HG02623 (cell line): ENCODE measurements around the gene GPC5.
"Not testable (repeated sequence)": the region's sequence is repeated elsewhere in the genome, so short reads cannot be mapped to it uniquely, and the experiment has no call there.

ENCODE experiments used
- ATAC-seq: cut with Tn5 transposase; IDR thresholded peaks from one replicate; pipeline ENCODE4 v1.9.1; 2021; ENCODE audit warnings: moderate library complexity; ENCODE audit not compliant: unreplicated experiment

The GPC5 gene

DNA sequence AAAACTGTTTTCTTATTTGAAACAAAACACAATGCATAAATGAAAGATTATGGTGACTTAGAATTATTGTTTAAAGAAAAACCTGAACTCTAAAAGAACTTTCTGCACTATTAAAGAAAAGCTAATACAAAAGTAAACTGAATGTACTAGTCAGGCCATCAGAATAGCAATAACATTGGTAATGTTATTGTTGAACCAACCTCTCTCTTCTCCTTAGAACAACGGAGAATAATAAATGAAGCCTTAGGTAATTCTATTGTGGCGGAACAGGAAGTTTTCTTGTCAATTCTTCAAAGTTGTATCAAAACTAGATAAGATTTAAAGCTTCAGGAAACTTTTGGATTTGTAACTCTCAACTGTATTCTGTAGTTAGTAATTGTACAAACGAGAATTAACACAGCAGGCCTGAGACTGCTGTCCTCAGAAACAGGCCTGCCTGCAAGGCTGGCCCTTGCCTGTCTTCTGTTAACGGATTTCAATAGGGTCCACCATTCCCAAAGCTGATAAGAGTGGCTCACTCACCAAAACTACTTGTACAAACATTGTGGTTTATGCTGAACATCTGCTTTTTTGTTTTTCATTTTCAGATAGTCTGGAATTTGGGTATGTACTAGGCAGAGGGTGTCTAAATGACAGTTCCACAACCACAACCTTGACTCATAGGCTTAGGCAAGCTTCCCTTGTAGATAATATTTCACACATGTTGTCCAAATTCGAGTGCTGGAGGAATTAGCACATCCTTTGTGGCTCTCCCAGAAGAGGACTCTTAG, 825.8 kb downstream of the GPC5 start:
- ATAC-seq: no peak

DNA sequence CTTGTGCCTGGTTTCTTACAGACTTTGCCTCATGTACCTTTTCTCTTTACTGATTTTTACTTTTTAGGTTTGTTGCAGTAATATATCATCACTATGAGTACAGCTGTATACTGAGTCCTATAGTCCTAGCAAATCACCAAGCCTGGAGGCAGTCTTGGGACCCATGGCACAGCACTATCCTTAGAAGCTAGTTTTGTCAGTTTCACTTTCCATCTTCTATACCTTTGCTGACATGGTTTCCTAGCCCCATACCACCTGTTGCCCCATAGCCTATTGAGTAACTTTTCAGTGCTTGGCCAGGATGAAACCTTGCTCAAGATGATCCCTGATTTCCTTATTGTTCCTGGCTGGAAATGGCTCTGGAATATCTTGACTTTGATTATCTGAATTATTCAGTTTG, 826.4 kb downstream of the GPC5 start:
- no peak for ATAC-seq

DNA sequence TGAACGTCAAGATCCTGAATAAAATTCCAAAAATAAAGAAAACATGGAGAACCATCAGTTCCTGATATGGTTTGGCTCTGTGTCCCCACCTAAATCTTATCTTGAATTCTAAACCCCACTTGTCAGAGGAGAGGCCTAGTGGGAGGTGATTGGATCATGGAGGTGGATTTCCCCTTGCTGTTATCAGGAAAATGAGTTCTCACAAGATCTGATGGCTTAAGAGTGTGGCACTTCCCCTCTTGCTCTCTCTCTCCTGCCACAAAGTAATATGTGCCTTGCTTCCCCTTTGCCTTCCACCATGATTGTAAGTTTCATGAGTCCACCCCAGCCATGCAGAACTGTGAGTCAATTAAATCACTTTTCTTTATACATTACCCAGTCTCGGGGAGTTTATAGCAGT, 827.4 kb downstream of the GPC5 start:
- no peak for ATAC-seq

DNA sequence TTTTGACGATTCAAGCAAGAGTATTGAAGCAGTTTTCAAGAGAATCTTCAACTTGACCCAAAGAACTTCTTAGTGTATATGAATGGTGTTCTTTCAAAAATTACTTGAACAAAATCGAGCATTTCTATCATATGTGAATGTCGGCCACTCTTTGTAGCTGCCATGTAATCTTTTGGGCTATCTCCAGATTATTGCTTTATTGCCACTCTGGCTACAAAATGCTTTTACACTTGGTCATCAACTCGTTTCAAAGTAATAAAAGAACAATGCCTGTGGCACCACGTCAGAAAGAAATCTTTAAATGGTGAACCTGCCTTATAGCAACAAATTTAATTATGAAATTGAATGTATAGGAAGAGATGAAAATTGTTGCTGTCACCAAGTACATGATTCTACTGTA, 834.5 kb downstream of the GPC5 start:
- ATAC-seq: no peak

DNA sequence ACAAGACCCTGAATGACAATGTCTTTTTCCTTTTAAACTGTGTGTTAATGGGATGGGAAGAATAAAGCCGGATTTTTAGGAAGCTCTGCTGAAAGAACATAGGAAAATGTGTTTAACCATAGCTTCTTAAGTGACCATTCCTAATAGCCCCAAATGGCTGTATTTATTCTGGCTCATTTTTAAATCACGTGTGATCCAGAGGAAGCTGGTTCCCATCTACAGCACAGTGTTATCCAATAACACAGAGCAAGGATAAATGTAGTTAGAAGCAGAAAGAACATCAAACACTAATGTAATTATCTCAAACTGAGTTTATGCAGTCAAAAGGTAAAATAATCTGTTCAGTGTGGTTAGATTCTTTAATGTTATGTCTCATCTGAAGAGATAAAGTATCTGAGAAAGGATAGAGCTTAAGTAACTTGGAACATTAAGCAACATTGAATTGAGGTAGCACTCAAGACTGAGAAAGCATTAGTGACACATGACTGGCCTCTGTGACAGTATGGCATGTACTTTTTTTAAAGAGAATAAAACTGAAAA, 853.3 kb downstream of the GPC5 start:
- no peak for ATAC-seq

DNA sequence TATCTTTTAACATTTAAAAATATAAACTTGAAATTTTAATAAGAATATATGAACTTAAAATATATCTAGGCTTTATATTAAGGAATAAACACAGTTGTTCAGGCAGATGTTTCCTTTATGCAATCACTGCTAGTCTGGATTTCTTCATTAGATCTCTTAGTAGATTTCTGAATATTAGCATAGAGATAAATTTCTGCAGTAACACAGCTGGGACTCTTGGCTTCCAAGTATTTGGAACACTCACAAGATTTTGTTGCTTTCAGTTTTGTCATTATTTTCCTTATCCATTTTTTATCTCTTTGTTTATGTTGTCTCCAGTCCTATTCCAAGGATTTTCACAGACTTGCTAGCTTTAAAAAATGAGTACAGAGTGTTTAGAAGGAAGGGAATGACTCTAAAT, 857.1 kb downstream of the GPC5 start:
- no peak for ATAC-seq

DNA sequence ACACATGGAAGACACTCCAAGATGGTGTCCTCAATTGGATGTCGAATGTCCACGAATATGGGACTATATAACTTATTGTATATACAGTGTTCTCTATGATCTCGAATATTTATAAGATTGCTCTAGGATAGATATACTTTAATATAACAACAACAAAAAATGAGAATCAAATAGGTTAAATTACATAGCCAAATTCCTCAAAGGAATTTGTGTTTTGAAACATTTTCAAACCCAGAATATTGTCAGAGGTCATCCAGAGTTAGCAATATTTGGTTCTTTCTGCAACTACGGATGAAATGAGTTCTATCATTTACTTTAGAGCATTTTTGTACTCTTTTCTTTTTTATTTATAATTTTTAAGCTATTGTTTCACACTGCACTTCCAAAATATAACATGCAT, 857.8 kb downstream of the GPC5 start:
- ATAC-seq: no peak

DNA sequence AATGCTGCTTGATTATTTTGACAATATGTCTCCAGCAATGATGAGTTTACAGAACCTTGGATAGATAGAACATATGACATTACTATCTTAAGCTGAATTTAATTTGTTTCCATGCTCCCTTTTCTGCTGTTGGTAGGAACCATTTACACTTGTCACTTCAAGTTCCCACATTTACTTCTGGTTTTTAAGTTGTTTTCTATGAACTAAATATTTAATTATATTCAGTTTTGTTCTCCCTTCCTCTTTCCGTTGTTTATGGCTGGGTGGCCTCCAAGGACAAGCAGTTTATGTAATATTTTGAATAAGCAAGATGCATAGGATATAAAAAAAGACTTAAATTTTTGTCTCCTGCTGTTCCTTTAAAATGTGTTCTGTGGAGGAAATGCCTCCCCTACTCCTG, 860.6 kb downstream of the GPC5 start:
- ATAC-seq: no peak

DNA sequence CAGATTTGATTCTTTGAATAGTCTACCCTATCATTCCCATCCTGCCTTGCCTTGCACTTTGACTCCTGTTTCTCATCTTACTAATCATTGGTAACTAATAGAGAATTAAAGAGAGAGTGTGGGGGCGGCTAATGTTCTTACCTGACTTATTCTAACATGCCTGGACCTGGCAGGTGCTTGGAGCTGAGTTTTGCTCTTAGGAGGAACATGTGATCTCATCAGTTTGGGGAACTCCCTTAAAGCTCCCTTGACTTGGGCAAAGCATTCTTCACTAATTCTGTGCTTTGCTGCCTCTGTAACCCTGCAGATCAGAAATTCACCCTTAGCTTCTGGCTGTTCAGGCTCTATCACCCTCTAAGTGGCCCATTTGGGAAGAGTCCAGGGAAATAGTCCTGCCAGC, 861.1 kb downstream of the GPC5 start:
- no peak for ATAC-seq

DNA sequence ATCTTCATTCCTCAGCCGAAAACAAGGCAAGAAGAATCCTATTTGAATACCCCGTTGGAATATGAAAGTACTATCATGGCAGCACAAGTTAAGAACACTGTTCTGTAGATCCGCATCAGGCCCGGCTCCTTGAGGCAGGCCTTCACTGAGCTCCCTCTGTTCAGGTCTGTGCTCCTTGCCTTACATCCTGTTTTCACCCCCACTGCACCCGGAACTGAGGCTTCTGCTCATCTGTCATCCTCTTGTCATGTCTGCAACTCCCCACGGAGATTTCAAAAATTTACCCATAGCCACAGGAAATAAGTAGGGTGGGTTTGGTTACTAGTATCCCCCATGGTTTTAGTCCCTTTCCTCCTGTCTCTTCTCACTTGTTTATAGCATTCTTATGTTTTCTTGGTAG, 861.9 kb downstream of the GPC5 start:
- ATAC-seq: no peak

DNA sequence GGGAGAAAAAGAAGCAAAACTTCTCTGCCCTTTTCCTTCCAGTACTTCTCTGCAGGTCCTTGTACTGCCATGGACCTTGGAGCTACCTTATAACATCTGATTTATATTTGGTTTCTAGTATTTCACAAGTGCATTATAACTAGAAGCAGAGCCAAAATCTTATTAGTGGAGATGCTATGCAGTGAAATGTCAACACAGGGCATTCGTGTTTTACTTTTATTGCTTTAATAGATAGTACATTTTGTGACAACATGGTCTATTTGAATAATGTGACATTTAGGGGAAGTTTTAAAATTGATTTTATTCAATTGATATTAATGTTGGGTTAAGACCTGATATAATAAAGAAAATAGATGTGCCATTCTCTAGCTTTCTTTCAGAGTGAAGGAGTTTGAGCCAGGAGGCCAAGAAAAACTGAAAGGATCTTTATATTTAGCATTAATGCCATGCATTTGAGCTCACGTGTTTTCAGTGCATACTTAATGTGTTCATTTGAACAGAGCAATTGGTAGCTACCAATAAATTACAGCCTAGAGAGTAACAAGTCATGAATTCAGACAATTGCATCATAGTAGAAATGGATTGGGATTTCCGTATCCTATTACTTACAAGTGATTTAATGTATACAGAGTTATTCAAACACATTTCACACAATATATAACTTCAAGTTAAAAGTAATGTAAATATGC, 863.8 kb downstream of the GPC5 start:
- ATAC-seq: no peak

DNA sequence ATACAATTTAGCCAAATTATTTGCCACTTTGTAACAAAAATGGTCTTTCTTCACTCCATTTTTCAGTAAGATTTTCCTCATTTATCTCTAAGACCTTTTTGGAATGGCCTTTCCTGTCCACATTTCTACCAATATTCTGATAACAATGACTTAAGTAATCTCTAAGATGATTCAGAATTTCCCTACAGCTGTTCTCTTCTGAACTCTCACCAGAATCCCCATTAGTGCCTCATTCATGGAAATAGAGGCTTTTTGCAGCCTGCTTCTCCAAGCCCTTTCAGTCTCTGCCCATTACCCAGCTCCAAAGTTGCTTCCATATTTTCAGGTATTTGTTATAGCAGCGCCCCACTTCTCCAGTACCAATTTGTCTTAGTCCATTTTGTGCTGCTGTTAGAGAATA, 867.0 kb downstream of the GPC5 start:
- ATAC-seq: no peak

DNA sequence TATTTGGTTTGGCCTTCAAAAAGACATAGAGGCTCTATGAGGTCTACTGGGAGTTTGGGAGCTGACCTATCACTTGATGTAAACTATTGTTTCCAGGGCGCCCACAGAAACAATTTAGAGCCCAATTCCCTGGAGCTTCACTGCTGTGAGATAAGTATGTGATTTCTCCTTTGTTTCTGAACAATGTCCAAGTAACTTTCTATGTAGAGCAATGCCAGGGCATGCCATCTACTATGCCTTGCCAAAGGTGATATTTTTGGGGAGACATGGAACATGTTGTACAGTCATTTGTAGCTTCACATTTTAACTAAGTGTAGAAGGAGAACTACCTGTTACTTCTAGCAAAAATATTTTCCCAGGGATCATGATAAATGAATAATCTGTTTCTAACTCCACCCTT, 872.6 kb downstream of the GPC5 start:
- ATAC-seq: no peak

DNA sequence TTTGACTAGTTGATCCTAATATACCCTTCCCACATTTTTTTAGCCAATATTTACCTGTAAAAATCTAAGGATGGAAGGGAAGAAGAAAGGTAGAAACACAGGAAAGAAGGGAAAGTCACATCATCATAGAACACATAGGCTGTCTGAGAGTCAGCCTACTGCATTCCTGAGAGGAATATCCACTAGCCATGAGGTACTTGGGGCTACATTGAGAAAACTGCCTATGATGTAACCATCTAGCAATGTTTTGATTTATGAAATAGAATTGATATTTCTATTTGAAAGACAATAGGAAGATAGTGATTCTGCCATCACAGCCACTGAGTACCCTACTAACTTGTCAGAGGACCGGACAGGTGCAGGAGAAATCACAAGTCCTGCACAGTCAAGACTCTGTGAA, 873.8 kb downstream of the GPC5 start:
- no peak for ATAC-seq

DNA sequence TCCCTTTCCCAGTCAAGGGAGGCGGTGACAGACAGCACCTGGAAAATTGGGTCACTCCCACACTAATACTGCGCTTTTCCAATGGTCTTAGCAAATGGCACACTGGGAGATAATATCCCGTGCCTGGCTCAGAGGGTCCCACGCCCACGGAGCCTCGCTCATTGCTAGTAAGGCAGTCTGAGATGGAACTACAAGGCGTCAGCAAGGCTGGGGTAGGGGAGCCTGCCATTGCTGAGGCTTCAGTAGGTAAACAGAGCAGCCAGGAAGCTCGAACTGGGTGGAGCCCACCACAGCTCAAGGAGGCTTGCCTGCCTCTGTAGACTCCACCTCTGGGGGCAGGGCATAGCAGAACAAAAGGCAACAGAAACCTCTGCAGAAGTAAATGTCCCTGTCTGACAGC, 882.6 kb downstream of the GPC5 start:
- not testable (repeated sequence) for ATAC-seq

DNA sequence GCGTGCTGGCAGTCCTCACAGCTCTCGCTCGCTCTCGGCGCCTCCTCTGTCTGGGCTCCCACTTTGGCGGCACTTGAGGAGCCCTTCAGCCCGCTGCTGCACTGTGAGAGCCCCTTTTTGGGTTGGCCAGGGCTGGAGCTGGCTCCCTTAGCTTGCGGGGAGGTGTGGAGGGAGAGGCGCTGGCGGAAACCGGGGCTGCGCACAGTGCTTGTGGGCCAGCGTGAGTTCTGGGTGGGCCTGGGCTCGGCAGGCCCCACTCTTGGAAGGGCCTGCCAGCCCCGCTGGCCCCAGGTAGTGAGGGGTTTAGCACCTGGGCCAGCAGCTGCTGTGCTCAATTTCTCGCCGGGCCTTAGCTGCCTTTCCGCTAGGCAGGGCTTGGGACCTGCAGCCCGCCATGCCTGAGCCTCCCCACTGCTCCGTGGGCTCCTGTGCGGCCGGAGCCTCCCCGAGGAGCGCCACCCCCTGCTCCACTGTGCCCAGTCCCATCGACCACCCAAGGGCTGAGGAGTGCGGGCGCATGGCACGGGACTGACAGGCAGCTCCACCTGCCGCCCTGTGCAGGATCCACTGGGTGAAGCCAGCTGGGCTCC, 892.4 kb downstream of the GPC5 start:
- not testable (repeated sequence) for ATAC-seq

DNA sequence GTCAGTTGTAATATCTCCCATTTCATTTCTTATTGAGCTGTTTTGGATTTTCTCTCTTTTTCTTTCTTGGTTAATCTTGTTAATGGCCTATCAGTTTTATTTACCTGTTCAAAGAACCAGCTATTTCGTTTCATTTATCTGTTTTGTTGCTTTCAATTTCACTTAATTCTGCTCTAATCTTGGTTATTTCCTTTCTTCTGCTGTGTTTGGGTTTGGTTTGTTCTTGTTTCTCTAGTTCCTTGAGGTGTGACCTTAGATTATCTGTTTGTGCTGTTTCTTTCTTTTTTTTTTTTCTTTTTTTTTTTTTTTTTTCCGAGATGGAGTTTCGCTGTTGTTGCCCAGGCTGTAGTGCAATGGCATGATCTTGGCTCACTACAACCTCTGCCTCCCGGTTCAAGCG, 896.1 kb downstream of the GPC5 start:
- ATAC-seq: not testable (repeated sequence)

DNA sequence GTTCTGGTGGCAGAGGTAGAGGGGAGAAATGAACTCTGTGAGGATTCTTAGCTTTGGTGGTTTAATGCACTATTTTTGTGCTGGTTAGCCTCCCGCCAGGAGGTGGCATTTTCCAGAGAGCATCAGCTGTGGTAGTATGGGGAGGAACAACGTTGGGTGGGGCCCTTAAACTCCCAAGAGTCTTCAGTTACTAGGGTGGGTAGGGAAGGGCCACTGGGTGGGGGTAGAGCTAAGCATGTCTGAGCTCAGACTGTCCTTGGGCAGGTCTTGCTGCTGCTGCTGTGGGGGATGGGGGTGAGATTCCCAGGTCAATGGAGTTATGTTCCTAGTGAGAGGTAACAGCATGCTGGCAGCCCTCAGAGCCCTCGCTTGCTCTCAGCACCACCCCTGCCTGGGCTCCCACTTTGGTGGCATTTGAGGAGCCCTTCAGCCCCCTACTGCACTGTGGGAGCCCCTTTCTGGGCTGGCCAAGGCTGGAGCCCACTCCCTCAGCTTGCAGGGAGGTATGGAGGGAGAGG, 897.8 kb downstream of the GPC5 start:
- ATAC-seq: not testable (repeated sequence)

DNA sequence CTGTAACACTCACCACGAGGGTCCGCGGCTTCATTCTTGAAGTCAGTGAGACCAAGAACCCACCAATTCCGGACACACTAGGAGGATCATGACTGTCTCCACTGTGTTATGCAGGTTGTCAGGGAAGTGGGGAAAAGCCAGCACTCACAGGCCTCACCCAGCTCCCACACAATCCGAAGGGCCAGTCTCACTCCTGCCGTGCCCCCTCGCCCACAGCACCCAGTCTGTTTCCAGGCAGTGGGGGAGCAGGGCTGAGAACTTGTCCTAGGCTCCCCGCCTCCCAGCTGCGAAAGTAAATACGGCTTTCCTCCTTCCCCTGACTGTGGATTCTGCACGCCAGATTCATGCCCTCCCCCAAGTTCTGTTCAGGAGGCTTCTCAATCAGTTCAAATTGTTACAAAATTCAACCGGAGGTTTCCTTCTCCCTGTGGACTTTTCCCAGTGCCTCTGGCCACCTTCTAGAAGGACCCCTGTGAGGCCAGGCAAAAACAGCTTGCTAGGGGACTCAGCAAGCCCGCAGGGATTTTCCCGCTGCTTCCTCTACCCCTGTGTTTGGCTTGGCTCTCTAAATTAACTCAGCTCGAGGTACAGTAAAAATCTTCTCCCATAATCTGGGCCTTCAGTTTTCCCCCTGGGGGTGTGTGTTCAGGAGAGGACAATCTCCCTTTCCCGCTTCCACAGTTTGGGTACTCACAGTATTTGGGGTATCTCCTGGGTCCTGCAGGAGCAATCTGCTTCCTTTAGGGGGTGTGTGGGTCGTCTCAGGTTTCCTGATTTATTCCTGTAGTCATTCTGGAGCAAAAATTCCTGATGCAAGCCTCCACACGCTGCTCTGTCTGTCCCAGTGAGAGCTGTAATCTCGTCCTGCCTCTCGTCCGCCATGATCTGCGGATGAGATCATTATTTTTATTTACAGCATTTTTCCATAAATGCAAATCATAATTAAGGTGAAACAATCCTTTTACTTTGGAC, 899.8 kb downstream of the GPC5 start:
- no peak for ATAC-seq

DNA sequence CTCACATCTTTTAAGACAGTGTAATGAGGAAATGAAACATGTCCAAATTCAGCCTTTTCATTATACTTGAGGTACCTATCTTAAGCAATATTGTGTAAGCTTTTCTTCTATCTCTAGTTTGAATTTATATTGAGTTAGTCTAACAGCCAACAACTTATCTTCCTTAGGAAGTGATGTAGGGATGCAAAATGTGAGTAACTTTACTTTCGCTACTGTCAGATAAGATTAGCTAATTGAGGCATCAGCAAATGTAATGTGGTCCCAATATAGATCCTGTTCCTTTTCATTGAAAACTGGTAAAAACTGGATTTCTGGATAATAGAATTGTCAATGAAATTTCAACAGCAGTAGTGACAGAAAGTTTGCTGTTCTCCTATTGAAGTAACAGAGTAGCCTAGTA, 902.2 kb downstream of the GPC5 start:
- no peak for ATAC-seq

DNA sequence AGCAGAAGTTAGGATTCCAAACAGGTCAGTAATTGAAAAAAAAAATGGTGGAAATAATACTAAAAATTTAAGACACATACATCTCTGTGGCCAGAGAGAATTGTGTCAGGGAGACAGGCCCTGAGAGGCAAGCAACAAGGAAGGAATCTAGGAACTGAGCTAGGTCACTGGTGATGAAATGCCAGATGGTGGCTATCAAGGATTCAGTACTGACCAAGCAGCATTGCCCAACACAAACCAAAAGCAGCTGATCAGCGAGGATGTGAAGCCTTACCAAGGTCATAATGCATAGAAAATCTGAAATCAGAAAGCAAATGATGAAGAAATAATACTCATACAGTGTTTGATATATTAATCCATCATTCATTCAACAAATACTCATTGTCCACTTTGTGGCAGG, 905.0 kb downstream of the GPC5 start:
- ATAC-seq: no peak
